CD4-positive, alpha-beta T cell treated with Interleukin-1 beta for 1 hour (primary cell): ENCODE results near the gene NANOS1.

Experiments used
- DNase-seq, 2 donors: peaks; one replicate each; pipeline ENCODE4 v3.0.0-alpha.2; 2020 to 2022

NANOS1 gene

GRCh38 chr10:119029613-119030420, at the start of gene NANOS1:
TSS of gene NANOS1 (plus strand) at chr10:119029714. CDS start at chr10:119029802, 88 bp downstream.
- no peak for DNase-seq

- no peak for DNase-seq
These were observed 49.2 kb upstream of the NANOS1 start for GRCh38 chr10:118980135-118980865.

- no peak for DNase-seq
These were observed 48.6 kb upstream of the NANOS1 start for GRCh38 chr10:118980870-118981269.

- DNase-seq: no peak
These were observed 47.6 kb upstream of the NANOS1 start for GRCh38 chr10:118981946-118982345.

- DNase-seq: no peak
These were observed 47.1 kb upstream of the NANOS1 start for GRCh38 chr10:118982366-118982765.

- DNase-seq: no peak
These were observed 46.3 kb upstream of the NANOS1 start for GRCh38 chr10:118983263-118983662.

GRCh38 chr10:118985576-118985975, 43.9 kb upstream of the NANOS1 start:
- no peak for DNase-seq

GRCh38 chr10:118986815-118987790, 42.4 kb upstream of the NANOS1 start:
- no peak for DNase-seq

- no peak for DNase-seq
These were observed 39.2 kb upstream of the NANOS1 start for GRCh38 chr10:118990326-118990725.

- no peak for DNase-seq
These were observed 37.0 kb upstream of the NANOS1 start for GRCh38 chr10:118992496-118992895.

- DNase-seq: no peak
These were observed 36.3 kb upstream of the NANOS1 start for GRCh38 chr10:118993214-118993613.

GRCh38 chr10:118994321-118994720, 35.2 kb upstream of the NANOS1 start:
- no peak for DNase-seq

- DNase-seq: no peak
These were observed 33.8 kb upstream of the NANOS1 start for GRCh38 chr10:118995739-118996138.

- no peak for DNase-seq
These were observed 32.1 kb upstream of the NANOS1 start for GRCh38 chr10:118997379-118997778.

- no peak for DNase-seq
These were observed 31.3 kb upstream of the NANOS1 start for GRCh38 chr10:118998183-118998582.

- no peak for DNase-seq
These were observed 27.6 kb upstream of the NANOS1 start for GRCh38 chr10:119001717-119002500.

GRCh38 chr10:119003572-119004289, 25.8 kb upstream of the NANOS1 start:
- no peak for DNase-seq

- no peak for DNase-seq
These were observed 24.0 kb upstream of the NANOS1 start for GRCh38 chr10:119005362-119006043.

GRCh38 chr10:119006451-119007210, 22.9 kb upstream of the NANOS1 start:
- no peak for DNase-seq

- DNase-seq: no peak
These were observed 22.3 kb upstream of the NANOS1 start for GRCh38 chr10:119007211-119007574.
